ENCODE measurements around the gene PTMS. TPM values are rescaled to one million over a fixed set of nuclear protein-coding genes. Genes with fewer than 3 reads are reported as not detected.

The PTMS gene
- total and polyA plus RNA-seq, 2 of the 13 experiments (the other 11 are each of a cell fraction or from before 2014, with no cell fraction given), result 40.5 to 82.4 TPM

DNA sequence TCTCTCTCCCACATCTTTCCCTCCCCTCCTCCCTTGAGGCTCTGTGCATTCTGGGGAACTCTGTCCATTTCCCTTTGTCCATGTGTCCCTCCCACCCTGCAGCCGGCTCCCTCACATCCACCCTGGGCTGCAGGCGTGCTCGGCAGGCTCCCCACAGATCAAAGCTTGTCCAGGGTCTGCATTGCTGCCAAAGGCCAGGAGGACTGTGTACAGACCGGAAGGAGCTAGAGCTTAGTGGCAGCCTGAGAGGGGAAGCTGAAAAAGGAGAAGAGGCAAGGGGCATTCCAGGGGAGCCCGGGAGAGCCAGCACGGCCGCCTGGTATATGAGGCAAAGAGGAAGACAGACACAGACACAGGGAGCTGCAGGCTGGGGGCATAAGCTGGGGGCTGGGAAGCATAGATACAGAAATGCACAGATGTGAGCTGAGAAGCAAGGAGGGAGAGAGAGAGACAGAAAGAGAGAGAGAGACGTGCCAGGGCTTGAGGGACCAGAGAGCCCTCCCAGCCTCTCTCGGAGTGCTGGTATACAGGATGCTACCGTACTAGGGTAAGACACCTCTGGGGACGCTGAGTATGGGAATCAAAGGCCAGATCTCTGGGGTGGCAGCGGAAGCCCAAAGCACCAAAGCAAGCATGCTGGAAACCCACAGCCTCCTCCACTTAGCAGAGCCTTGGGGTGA lies 26.5 kb downstream of the PTMS start (continued):
- TF ChIP-seq, protein P1, sequence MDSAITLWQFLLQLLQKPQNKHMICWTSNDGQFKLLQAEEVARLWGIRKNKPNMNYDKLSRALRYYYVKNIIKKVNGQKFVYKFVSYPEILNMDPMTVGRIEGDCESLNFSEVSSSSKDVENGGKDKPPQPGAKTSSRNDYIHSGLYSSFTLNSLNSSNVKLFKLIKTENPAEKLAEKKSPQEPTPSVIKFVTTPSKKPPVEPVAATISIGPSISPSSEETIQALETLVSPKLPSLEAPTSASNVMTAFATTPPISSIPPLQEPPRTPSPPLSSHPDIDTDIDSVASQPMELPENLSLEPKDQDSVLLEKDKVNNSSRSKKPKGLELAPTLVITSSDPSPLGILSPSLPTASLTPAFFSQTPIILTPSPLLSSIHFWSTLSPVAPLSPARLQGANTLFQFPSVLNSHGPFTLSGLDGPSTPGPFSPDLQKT (CRISPR knock-in tag; IDR thresholded peaks at IDR 0.05; ENCODE audit: borderline replicate concordance), result no peak
- TF ChIP-seq, protein P2, sequence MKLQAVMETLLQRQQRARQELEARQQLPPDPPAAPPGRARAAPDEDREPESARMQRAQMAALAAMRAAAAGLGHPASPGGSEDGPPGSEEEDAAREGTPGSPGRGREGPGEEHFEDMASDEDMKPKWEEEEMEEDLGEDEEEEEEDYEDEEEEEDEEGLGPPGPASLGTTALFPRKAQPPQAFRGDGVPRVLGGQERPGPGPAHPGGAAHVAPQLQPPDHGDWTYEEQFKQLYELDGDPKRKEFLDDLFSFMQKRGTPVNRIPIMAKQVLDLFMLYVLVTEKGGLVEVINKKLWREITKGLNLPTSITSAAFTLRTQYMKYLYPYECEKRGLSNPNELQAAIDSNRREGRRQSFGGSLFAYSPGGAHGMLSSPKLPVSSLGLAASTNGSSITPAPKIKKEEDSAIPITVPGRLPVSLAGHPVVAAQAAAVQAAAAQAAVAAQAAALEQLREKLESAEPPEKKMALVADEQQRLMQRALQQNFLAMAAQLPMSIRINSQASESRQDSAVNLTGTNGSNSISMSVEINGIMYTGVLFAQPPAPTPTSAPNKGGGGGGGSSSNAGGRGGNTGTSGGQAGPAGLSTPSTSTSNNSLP (IDR thresholded peaks at IDR 0.05; ENCODE audit: low read depth, low read length), result no peak
- TF ChIP-seq, protein P3, sequence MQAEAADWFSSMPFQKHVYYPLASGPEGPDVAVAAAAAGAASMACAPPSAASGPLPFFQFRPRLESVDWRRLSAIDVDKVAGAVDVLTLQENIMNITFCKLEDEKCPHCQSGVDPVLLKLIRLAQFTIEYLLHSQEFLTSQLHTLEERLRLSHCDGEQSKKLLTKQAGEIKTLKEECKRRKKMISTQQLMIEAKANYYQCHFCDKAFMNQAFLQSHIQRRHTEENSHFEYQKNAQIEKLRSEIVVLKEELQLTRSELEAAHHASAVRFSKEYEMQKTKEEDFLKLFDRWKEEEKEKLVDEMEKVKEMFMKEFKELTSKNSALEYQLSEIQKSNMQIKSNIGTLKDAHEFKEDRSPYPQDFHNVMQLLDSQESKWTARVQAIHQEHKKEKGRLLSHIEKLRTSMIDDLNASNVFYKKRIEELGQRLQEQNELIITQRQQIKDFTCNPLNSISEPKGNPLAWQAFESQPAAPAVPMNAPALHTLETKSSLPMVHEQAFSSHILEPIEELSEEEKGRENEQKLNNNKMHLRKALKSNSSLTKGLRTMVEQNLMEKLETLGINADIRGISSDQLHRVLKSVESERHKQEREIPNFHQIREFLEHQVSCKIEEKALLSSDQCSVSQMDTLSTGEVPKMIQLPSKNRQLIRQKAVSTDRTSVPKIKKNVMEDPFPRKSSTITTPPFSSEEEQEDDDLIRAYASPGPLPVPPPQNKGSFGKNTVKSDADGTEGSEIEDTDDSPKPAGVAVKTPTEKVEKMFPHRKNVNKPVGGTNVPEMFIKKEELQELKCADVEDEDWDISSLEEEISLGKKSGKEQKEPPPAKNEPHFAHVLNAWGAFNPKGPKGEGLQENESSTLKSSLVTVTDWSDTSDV (CRISPR knock-in tag; IDR thresholded peaks at IDR 0.05), result no peak
- TF ChIP-seq SMARCC2 (IDR thresholded peaks at IDR 0.05) (no peak), ZNF354B (CRISPR knock-in tag; IDR thresholded peaks at IDR 0.05) (no peak), NRL (CRISPR knock-in tag; IDR thresholded peaks at IDR 0.05; ENCODE audit: borderline replicate concordance) (no peak; the same call in 1 of the 2 replicates), MAZ (IDR thresholded peaks at IDR 0.05; ENCODE audit: borderline replicate concordance, low read depth, low read length) (no peak), MAZ (CRISPR knock-in tag; IDR thresholded peaks at IDR 0.05; ENCODE audit: low read depth) (0 out of 2 replicates have a peak, but pooled peaks have one; percentile 41)
- TF ChIP-seq, protein P4, sequence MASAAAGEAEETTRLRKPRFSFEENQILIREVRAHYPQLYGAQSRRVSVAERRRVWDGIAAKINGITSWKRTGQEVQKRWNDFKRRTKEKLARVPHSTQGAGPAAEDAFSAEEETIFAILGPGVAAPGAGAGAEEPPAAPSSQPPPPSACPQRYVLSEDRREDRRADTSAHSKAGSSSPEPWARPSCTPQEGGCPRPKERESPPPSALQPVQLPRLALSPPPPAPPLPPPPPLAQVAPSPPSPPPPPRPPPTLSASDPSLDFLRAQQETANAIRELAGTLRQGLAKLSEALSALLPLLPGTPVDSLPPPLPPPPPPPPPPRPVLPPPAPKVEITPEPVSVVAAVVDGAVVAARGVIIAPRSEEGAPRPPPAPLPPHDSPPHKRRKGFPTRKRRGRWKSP (CRISPR knock-in tag; IDR thresholded peaks at IDR 0.05), result no peak
- TF ChIP-seq, protein P5, sequence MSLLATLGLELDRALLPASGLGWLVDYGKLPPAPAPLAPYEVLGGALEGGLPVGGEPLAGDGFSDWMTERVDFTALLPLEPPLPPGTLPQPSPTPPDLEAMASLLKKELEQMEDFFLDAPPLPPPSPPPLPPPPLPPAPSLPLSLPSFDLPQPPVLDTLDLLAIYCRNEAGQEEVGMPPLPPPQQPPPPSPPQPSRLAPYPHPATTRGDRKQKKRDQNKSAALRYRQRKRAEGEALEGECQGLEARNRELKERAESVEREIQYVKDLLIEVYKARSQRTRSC (CRISPR knock-in tag; IDR thresholded peaks at IDR 0.05; ENCODE audit: low read depth), result no peak
- TF ChIP-seq, protein P6, sequence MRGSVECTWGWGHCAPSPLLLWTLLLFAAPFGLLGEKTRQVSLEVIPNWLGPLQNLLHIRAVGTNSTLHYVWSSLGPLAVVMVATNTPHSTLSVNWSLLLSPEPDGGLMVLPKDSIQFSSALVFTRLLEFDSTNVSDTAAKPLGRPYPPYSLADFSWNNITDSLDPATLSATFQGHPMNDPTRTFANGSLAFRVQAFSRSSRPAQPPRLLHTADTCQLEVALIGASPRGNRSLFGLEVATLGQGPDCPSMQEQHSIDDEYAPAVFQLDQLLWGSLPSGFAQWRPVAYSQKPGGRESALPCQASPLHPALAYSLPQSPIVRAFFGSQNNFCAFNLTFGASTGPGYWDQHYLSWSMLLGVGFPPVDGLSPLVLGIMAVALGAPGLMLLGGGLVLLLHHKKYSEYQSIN (CRISPR knock-in tag; IDR thresholded peaks at IDR 0.05; ENCODE audit: borderline replicate concordance), result no peak
- TF ChIP-seq, protein P7, sequence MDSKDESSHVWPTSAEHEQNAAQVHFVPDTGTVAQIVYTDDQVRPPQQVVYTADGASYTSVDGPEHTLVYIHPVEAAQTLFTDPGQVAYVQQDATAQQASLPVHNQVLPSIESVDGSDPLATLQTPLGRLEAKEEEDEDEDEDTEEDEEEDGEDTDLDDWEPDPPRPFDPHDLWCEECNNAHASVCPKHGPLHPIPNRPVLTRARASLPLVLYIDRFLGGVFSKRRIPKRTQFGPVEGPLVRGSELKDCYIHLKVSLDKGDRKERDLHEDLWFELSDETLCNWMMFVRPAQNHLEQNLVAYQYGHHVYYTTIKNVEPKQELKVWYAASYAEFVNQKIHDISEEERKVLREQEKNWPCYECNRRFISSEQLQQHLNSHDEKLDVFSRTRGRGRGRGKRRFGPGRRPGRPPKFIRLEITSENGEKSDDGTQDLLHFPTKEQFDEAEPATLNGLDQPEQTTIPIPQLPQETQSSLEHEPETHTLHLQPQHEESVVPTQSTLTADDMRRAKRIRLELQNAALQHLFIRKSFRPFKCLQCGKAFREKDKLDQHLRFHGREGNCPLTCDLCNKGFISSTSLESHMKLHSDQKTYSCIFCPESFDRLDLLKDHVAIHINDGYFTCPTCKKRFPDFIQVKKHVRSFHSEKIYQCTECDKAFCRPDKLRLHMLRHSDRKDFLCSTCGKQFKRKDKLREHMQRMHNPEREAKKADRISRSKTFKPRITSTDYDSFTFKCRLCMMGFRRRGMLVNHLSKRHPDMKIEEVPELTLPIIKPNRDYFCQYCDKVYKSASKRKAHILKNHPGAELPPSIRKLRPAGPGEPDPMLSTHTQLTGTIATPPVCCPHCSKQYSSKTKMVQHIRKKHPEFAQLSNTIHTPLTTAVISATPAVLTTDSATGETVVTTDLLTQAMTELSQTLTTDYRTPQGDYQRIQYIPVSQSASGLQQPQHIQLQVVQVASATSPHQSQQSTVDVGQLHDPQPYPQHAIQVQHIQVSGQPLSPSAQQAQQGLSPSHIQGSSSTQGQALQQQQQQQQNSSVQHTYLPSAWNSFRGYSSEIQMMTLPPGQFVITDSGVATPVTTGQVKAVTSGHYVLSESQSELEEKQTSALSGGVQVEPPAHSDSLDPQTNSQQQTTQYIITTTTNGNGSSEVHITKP (CRISPR knock-in tag; IDR thresholded peaks at IDR 0.05; ENCODE audit: low read depth), result no peak

Measured in HepG2 (cell line).